Colonic mucosa (tissue), 4 donors: Measurements from ENCODE around the gene STAT5B. TPM values are rescaled to one million over a fixed set of nuclear protein-coding genes. Genes with fewer than 3 reads are reported as not detected.

Experiments used
- DNase-seq: peaks from one replicate; pipeline ENCODE4 v3.0.0-alpha.2; 2020
- H3K27ac ChIP-seq: fragments of 200-600 bp; one replicate; pipeline ENCODE4 v1.8.0; 2021
- H3K27me3 ChIP-seq: fragments of 200-600 bp; one replicate; pipeline ENCODE4 v1.8.0; 2021
- H3K36me3 ChIP-seq: fragments of 200-600 bp; one replicate; pipeline ENCODE4 v1.8.0; 2021
- H3K4me1 ChIP-seq: fragments of 200-600 bp; one replicate; pipeline ENCODE4 v1.8.0; 2021; ENCODE audit warnings: mild to moderate bottlenecking
- H3K4me3 ChIP-seq: fragments of 200-600 bp; one replicate; pipeline ENCODE4 v1.8.0; 2021
- H3K9ac ChIP-seq, 2 donors: one replicate each; pipeline ENCODE4 v1.7.0; 2013; ENCODE audit warnings: control low read depth in 2 of 2, low read depth in 2 of 2, low read length in 2 of 2
- H3K9me3 ChIP-seq: fragments of 200-600 bp; one replicate; pipeline ENCODE4 v1.8.0; 2021
- CTCF ChIP-seq: fragments of 200-600 bp; IDR thresholded peaks from one replicate; pipeline ENCODE4 v1.8.0; 2022; ENCODE audit warnings: antibody characterized with exemption, mild to moderate bottlenecking
- intact Hi-C: fragments of 100-400 bp; cut with DNase I; formaldehyde crosslinking; loops from one replicate; pipeline ENCODE4 v1.14.1; 2022
- total RNA-seq, 2 donors: library from RNA; stranded (reverse); fragmentation: NEBNext Ultra II Directional in 1 of 2; extraction: Animal tissue kit (Norgen Biotek cat#: 25700) in 1 of 2; gene quantifications; one replicate each; pipeline ENCODE4 v1.2.1, GENCODE V29; 2021
- donor health status: healthy.
- donor health status: DM: no; HTN: no; CAD: no.
- donor health status: DM: no; HTN: no; CAD: no.

Gene STAT5B
- total RNA-seq, 2 donors from 2014 or later, result 29.3 to 38.4 TPM

DNA sequence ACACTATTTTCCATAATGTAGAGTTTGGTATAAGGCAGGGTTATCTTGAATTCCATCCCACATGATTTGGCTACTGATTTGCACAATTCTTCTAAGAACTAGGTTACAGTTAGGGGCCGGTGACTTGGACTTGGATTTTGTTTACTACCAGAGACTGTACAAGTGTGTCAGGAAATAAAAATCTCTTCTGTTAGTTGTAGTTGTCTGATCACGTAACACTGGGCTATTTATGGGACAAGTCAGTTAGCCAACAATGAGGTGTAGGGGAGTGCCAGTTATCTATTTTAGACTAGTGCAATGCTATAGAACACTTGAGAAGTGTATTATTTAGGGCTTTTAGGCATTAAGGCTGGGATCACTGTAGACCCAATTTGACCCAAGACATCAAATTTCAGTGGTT lies 42.2 kb downstream of the STAT5B start:
- Histone ChIP-seq H3K9me3 (no peaks in the 10 kb centered on the region), H3K4me1 (no peaks in the 10 kb centered on the region), H3K36me3 (no peaks in the 10 kb centered on the region), H3K27ac (no peak overlapping the region), H3K9ac (no peak overlapping the region), H3K4me3 (no peak overlapping the region), H3K27me3 (no peaks in the 10 kb centered on the region)
- no peak for DNase-seq
- intact Hi-C loops, result no loop called here
- TF ChIP-seq CTCF, result no peak

GRCh38 chr17:42233156-42233555 lies 43.0 kb downstream of the STAT5B start:
- Histone ChIP-seq H3K4me3 (no peak overlapping the region), H3K36me3 (no peaks in the 10 kb centered on the region), H3K4me1 (no peaks in the 10 kb centered on the region), H3K9me3 (no peaks in the 10 kb centered on the region), H3K9ac (no peak overlapping the region), H3K27me3 (no peaks in the 10 kb centered on the region), H3K27ac (no peak overlapping the region)
- intact Hi-C loops, result no loop called here
- DNase-seq, result no peak
- TF ChIP-seq CTCF, result no peak

DNA sequence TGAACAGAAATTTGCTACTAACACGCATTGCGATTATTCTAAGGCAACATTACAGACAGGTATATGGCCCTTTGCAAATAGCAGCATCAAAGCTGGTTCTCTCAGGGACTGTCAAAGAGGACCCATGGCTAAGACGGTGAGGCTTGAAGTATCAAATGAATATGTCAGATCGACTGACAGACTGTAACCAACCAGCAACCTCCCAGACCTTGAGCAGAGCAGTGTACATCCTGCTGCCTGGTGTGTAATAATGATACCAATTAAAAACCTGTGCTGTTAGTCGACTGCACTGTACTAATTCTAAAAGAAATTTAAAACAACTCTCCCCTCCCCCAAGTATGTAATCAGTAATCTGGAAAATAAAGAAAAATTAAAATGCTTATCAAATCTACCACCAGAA lies 46.0 kb downstream of the STAT5B start:
- no peaks in the 10 kb centered on the region for H3K27me3 ChIP-seq
- no peak for DNase-seq
- no peaks in the 10 kb centered on the region for H3K9me3 ChIP-seq
- intact Hi-C loops, result no loop called here
- no peak overlapping the region for H3K4me3 ChIP-seq
- H3K9ac ChIP-seq, result no peak overlapping the region
- no peaks in the 10 kb centered on the region for H3K36me3 ChIP-seq
- no peaks in the 10 kb centered on the region for H3K4me1 ChIP-seq
- TF ChIP-seq CTCF, result no peak
- H3K27ac ChIP-seq, result no peak overlapping the region

GRCh38 chr17:42227849-42228700 lies 48.1 kb downstream of the STAT5B start:
- no peaks in the 10 kb centered on the region for H3K36me3 ChIP-seq
- TF ChIP-seq CTCF, result no peak
- no peak overlapping the region for H3K27ac ChIP-seq
- no peak for DNase-seq
- H3K9me3 ChIP-seq, result no peaks in the 10 kb centered on the region
- intact Hi-C loops, result loop anchor here (10.0 kb wide), 1 partner anchor 87 kb away; no protein-coding TSS in a partner anchor
- H3K27me3 ChIP-seq, result no peaks in the 10 kb centered on the region
- H3K9ac ChIP-seq, result no peak overlapping the region
- H3K4me1 ChIP-seq, result no peaks in the 10 kb centered on the region
- H3K4me3 ChIP-seq, result no peak overlapping the region

- H3K4me3 ChIP-seq, result no peak overlapping the region
- no peaks in the 10 kb centered on the region for H3K4me1 ChIP-seq
- H3K36me3 ChIP-seq, result no peaks in the 10 kb centered on the region
- no peak overlapping the region for H3K9ac ChIP-seq
- no peak overlapping the region for H3K27ac ChIP-seq
- no peak for TF ChIP-seq CTCF
- no peaks in the 10 kb centered on the region for H3K27me3 ChIP-seq
- DNase-seq, result no peak
- no peaks in the 10 kb centered on the region for H3K9me3 ChIP-seq
- intact Hi-C loops, result loop anchor here (10.0 kb wide), 1 partner anchor 89 kb away; no protein-coding TSS in a partner anchor
Observed at GRCh38 chr17:42225646-42226045, 50.5 kb downstream of the STAT5B start.
